CD4-positive, alpha-beta T cell treated with Interleukin-4 for 1 hour (primary cell): ENCODE measurements around the gene CCDC127.
"Not testable (repeated sequence)": the region's sequence is repeated elsewhere in the genome, so short reads cannot be mapped to it uniquely, and the experiment has no call there.

ENCODE experiments used
- DNase-seq, 2 donors: peaks; one replicate each; pipeline ENCODE4 v3.0.0-alpha.2; 2020 to 2022

CCDC127 gene, protein sequence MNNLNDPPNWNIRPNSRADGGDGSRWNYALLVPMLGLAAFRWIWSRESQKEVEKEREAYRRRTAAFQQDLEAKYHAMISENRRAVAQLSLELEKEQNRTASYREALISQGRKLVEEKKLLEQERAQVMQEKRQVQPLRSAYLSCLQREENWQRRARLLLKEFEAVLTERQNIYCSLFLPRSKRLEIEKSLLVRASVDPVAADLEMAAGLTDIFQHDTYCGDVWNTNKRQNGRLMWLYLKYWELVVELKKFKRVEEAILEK

GRCh38 chr5:217494-218456 is at the start of gene CCDC127, which contains the start of gene SDHA:
Gene CCDC127 (minus strand): TSS chr5:218153. CDS start chr5:216849, 1,304 bp downstream.
Gene SDHA (plus strand): TSS chr5:218320. CDS start chr5:218356, 36 bp downstream.
- peak; percentile 97 for DNase-seq

DNA sequence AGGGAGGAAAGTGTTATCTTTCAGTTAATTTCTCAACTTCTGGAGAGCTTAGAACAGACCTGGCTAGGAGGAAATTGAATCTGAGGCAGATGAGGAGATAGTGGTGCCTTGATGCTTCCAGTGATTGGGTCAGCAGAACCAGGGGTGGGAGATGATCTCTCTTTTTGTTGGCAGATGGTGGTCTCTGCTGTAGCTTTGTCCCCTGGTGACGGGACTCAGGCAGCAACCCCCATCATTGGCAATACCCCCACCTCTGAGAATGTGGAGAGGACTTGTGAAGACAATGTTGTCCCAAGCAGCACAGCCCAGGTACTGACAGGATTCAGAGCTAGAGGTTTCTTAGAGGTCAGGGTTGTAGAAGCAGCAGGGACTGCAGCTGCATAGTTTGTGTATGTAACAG is 49.8 kb upstream of the CCDC127 start:
- no peak for DNase-seq

GRCh38 chr5:266311-267026 is 48.5 kb upstream of the CCDC127 start:
- not testable (repeated sequence) for DNase-seq

GRCh38 chr5:264338-264737 is 46.4 kb upstream of the CCDC127 start:
- DNase-seq, result no peak

- not testable (repeated sequence) for DNase-seq
These were observed 45.5 kb upstream of the CCDC127 start for GRCh38 chr5:263275-263974.

DNA sequence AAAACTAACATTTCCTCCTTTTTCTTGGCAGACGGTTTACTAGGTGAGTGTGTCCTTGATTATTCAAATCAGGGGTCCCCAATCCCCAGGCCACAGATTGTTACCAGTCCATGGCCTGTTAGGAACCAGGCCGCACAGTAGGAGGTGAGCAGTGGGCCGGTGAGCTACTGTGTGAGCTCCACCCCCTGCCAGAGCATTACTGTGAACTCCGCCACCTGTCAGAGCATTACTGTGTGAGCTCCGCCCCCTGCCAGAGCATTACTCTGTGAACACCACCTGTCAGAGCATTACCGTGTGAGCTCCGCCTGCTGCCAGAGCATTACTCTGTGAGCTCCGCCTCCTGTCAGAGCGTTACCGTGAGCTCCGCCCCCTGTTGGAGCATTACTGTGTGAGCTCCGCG is 39.2 kb upstream of the CCDC127 start:
- DNase-seq, result no peak

DNA sequence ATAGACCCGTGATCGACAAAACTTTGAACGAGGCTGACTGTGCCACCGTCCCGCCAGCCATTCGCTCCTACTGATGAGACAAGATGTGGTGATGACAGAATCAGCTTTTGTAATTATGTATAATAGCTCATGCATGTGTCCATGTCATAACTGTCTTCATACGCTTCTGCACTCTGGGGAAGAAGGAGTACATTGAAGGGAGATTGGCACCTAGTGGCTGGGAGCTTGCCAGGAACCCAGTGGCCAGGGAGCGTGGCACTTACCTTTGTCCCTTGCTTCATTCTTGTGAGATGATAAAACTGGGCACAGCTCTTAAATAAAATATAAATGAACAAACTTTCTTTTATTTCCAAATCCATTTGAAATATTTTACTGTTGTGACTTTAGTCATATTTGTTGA is 38.4 kb upstream of the CCDC127 start:
- not testable (repeated sequence) for DNase-seq

DNA sequence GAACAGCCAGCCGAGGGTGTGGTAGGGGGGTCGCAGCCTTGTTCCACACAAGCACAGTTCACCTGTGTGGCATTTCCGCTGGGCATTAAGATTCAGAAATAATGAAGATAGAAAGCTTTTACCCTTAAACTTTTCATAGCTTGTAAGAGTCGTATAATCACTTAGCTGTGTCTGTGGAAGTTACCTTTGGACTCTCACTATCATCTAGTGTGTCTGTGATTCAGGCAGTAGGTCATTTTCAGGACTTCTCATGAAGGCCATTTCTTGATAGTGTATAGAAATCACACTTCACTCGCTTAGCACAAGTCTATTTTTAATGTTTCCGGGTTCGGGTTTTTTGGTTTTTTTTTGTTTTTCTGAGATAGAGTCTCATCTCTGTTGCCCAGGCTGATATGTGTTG is 37.2 kb upstream of the CCDC127 start:
- DNase-seq, result not testable (repeated sequence)

DNA sequence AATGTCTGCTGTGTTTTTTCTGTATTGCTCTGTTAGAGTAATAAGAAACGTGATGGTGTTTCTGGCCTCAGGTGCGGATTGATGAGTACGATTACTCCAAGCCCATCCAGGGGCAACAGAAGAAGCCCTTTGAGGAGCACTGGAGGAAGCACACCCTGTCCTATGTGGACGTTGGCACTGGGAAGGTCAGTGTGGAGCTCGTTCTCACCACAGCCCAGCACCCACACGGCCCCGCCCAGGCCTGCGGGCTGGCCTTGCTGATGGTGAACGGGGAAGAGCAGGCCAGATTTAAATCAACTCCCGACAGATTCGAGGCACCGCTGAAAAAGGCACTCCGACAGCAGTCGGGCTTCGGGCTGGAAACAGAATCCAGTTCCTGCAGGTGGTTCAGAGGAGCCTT is 36.4 kb upstream of the CCDC127 start:
- DNase-seq, result not testable (repeated sequence)

DNA sequence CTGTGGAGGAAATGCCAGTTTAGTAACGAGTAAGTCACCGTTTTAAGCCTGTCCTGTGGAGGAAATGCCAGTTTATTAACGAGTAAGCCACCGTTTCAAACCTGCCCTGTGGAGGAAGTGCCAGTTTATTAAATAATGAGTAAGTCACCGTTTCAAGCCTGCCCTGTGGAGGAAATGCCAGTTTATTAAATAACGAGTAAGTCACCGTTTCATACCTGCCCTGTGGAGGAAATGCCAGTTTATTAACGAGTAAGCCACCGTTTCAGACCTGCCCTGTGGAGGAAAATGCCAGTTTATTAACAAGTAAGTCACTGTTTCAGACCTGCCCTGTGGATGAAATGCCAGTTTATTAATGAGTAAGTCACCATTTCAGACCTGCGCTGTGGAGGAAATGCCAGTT is 34.6 kb upstream of the CCDC127 start:
- no peak for DNase-seq

- DNase-seq, result not testable (repeated sequence)
These were observed 34.0 kb upstream of the CCDC127 start for GRCh38 chr5:251975-252374.

DNA sequence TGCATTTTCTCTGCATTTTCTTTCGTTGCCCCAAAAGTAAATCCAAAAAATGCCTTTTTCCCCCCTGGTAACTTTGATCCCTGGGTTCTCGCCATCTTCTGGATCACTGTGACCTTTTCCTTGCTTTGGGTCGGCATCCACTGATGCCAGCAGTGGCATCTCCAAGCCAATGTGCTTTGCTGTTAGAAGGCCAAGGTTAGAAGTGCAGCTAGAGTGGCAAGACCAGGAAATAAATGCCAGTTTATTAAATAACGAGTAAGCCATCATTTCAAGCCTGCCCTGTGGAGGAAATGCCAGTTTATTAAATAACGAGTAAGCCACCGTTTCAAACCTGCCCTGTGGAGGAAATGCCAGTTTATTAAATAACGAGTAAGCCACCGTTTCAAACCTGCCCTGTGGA is 33.6 kb upstream of the CCDC127 start:
- DNase-seq, result not testable (repeated sequence)

DNA sequence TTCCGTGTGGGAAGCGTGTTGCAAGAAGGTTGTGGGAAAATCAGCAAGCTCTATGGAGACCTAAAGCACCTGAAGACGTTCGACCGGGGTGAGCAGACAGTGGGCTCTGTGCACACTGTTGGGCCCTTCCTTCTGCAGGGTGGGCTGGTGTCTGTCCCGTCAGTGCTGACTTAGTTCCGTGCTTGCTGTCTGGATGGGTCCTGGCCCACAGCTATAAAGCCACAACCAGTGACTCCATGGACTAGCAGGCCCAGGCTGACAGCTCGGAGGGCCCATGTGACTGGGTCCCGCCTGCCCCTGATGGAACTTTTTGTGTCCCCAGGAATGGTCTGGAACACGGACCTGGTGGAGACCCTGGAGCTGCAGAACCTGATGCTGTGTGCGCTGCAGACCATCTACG is 33.1 kb upstream of the CCDC127 start:
- not testable (repeated sequence) for DNase-seq

GRCh38 chr5:250396-250795 is 32.4 kb upstream of the CCDC127 start:
- DNase-seq, result not testable (repeated sequence)

DNA sequence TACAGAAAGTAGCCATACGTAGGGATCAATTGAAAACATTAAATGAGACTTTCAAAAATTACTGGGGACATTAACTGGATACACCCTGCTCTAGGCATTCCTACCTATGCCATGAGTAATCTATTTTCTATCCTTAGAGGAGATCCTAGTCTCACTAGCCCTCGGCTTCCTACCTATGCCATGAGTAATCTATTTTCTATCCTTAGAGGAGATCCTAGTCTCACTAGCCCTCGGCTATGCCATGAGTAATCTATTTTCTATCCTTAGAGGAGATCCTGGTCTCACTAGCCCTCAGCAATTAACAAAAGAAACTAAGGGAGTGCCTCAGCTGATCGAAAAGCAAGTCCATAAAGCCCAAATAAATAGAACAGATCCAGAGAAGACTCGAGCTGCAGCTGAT is 27.8 kb upstream of the CCDC127 start:
- DNase-seq, result not testable (repeated sequence)

GRCh38 chr5:243683-244367 is 25.9 kb upstream of the CCDC127 start:
- not testable (repeated sequence) for DNase-seq

DNA sequence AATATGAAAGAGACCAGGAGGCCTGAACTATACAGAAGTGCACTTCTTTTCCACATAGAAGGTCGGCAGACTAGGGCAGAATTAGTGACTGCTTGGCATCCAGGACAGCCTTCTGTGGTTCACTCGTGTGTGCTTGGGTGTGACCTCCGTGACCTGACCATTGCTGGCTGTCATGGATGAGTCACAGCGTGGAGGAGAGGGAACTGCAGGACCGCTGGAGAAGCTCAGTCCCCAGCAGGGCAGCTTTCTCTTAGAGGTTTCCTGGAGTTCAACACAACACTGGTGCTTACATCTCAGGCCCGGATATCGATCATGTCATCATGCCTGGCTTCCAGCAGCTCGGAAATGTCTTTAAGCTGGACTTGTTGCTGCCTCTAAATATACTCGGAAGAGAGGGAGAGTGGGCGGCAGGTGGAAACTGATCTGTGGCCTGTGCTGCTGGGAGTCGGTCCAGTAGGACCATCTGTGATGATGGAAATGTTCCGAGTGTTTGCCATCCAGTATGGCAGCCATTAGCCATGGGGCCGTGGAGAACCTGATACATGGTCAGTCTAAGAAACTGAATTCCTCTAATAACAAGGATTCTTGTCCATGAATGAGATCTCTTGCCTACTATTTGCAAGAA is 23.2 kb upstream of the CCDC127 start:
- DNase-seq, result not testable (repeated sequence)

- not testable (repeated sequence) for DNase-seq
These were observed 22.6 kb upstream of the CCDC127 start for GRCh38 chr5:240550-240949.

- DNase-seq, result not testable (repeated sequence)
These were observed 20.0 kb upstream of the CCDC127 start for GRCh38 chr5:237931-238330.

- not testable (repeated sequence) for DNase-seq
These were observed 17.6 kb upstream of the CCDC127 start for GRCh38 chr5:235527-235926.

DNA sequence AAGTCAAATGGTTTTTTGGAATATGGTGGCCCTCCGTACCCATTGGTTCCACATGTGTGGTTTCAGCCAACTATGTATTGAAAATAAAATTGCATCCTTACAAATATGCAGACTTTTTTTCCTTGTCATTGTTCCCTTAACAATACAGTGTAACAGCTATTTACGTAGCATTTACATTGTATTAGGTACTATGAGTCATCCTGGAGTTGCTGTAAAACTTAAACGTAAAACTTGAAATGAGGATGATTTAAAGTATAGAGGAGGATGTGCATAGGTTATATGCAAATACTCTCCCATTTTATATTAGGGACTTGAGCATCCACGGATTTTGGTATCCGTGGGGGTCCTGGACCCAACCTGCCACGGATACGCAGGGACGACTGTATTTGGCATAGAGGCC is 16.5 kb upstream of the CCDC127 start:
- DNase-seq, result no peak
